ENCODE results near the gene ING3. TPM values are rescaled to one million over a fixed set of nuclear protein-coding genes. Genes with fewer than 3 reads are reported as not detected.
"Not testable (repeated sequence)": the region's sequence is repeated elsewhere in the genome, so short reads cannot be mapped to it uniquely, and the experiment has no call there.

Gene ING3
- total RNA-seq, 1 donor from 2014 or later = 26.7 TPM

DNA sequence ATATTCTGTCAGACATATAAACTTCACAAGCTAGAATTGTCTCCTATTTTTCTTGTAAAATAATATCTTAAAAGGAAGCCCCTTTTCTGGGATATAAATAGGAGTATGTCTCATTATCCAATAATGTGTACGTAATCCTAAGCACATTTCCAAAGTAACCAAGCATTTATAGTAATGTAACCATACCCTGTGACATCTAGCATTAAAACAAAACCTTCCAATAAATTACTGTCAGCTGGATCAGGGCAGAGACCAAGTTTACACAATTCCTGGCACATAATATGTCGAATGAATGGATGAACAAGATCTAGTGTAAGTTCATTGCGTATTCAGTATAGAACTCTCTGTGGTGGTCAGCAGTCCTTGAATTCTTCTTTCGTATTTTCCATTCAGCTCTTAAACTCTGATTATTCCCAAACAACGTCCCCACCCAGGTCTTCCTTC, 52.2 kb downstream of the ING3 start:
- Mint-ChIP-seq H3K36me3 (ENCODE audit: low read depth) (no peaks in the 10 kb centered on the region), H3K4me1 (ENCODE audit: low read depth) (peaks cover 4% of the 10 kb centered on the region), H3K4me3 (no peak overlapping the region), H3K27me3 (ENCODE audit: insufficient read depth) (peaks cover 5% of the 10 kb centered on the region), H3K9me3 (no peaks in the 10 kb centered on the region), H3K27ac (no peak overlapping the region)
- no peak for DNase-seq (ENCODE audit: low spot score)
- intact Hi-C loops (cut with micrococcal nuclease) = no loop called here

DNA sequence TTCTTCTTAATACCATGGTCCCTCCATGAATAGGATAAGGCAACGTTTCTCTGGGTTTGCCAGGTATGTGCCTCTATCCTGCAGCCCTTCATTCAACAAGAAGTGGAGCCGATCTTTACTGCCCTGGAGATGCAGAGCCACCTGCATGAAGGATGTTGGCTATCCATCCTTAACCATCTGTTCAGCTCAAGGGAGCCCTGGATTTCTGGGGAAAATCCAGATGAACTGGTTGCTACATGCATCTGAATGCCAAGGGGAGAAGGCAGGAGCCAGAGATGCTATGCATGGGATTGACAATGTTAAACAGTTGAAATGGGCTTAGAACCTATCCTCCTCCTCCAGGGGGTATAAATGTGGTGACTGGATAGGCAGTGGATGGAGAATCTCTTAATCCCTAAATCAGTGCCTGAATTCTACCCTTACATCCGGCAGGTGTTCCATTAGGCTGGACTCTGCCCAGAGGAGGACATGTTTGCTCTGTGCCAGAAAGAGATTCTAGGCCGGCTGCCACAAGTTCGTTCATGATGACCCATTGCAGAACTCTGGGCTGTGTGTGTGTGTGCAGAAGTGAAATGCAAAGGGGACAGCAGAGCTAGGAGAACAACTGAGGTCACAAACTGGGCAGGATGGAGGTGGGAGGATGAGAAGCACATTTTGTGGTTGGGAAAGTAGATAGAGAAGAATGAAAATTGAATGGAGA, 53.6 kb downstream of the ING3 start:
- no peak overlapping the region for H3K27ac Mint-ChIP-seq
- intact Hi-C loops (cut with micrococcal nuclease) = no loop called here
- peaks cover 4% of the 10 kb centered on the region for H3K27me3 Mint-ChIP-seq (ENCODE audit: insufficient read depth)
- no peak for DNase-seq (ENCODE audit: low spot score)
- no peak overlapping the region for H3K4me3 Mint-ChIP-seq
- H3K36me3 Mint-ChIP-seq (ENCODE audit: low read depth) = no peaks in the 10 kb centered on the region
- peaks cover 4% of the 10 kb centered on the region for H3K4me1 Mint-ChIP-seq (ENCODE audit: low read depth)
- no peaks in the 10 kb centered on the region for H3K9me3 Mint-ChIP-seq

DNA sequence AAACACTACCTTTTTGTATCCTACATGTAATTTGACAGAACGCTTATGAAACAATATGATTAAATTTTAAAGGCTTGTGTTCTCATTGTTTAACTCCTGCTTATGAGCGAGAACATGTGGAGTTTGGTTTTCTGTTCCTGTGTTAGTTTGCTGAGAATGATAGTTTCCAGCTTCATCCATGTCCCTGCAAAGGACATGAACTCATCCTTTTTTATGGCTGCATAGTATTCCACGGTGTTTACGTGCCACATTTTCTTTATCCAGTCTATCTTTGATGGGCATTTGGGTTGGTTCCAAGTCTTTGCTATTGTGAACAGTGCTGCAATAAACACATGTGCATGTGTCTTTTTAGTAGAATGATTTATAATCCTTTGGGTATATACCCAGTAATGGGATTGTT, 54.5 kb downstream of the ING3 start:
- intact Hi-C loops (cut with micrococcal nuclease); H3K36me3 Mint-ChIP-seq (ENCODE audit: low read depth); DNase-seq (ENCODE audit: low spot score): not testable (repeated sequence)

DNA sequence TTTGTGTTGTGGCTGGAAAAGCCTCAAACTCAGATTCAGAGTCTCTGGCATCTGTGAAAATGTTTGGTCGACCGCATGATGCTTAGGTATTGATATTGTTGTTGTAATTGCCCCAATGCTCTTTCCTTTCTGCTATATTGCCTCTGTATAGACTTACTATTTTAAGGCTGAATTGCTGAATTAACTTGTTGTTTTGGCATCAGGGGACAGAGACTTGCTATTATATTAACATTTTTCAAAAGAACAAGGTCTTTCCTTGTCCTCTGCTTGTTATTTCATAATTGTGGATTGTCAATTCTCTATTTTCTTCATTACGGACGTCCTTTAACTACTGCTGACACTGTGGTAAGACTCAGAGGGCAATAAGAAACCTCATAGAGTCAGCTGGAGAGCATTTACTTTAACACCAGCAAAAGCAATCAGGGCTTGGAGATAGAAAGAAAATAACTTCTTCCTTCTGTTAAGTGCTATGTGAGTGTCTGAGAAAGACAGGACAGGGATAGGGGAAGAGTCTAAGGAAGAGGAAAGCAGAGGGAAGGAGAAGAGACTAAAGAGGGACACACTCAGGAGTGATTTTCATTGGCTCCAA, 55.5 kb downstream of the ING3 start:
- Mint-ChIP-seq H3K9me3 (no peaks in the 10 kb centered on the region), H3K27me3 (ENCODE audit: insufficient read depth) (peaks cover 2% of the 10 kb centered on the region), H3K36me3 (ENCODE audit: low read depth) (no peaks in the 10 kb centered on the region), H3K4me1 (ENCODE audit: low read depth) (no peaks in the 10 kb centered on the region), H3K27ac (no peak overlapping the region), H3K4me3 (no peak overlapping the region)
- intact Hi-C loops (cut with micrococcal nuclease) = no loop called here
- no peak for DNase-seq (ENCODE audit: low spot score)

More for the DNA sequence above, 54.5 kb downstream of the ING3 start:
- H3K4me3 Mint-ChIP-seq; H3K4me1 Mint-ChIP-seq (ENCODE audit: low read depth); H3K27me3 Mint-ChIP-seq (ENCODE audit: insufficient read depth); H3K27ac Mint-ChIP-seq; H3K9me3 Mint-ChIP-seq: not testable (repeated sequence)

DNA sequence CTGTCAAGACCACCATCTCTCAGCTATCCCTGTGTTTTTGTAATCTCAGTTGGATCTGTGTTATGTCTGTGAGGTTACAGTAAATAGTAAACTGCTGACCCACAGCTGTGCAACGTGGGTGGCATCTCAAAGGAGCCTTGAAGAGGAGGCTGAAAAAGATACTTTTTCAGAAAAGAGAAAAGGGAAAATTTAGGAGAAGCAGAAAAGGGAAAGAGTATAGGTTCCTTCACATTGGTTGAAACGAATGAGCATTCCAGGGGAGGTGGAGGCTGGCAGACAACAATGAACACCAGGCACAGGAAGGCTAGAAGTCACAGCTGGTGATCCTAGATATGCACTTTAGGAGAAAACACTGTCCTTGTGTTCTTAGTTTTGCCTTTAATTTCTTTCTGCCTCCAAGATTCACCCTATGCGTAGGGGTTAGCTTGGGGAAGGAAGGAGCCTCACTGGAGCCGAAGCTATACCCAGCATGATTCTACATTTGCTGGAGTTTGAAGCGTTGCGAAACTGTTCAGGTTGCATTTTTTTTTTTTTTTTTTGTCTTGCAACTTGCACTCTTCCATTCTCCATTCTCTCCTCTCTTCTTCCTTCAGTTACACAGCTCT, 56.2 kb downstream of the ING3 start:
- no peaks in the 10 kb centered on the region for H3K9me3 Mint-ChIP-seq
- H3K27me3 Mint-ChIP-seq (ENCODE audit: insufficient read depth) = peaks cover 2% of the 10 kb centered on the region
- no peak overlapping the region for H3K4me3 Mint-ChIP-seq
- no peaks in the 10 kb centered on the region for H3K4me1 Mint-ChIP-seq (ENCODE audit: low read depth)
- no peak for DNase-seq (ENCODE audit: low spot score)
- intact Hi-C loops (cut with micrococcal nuclease) = no loop called here
- H3K36me3 Mint-ChIP-seq (ENCODE audit: low read depth) = no peaks in the 10 kb centered on the region
- no peak overlapping the region for H3K27ac Mint-ChIP-seq

DNA sequence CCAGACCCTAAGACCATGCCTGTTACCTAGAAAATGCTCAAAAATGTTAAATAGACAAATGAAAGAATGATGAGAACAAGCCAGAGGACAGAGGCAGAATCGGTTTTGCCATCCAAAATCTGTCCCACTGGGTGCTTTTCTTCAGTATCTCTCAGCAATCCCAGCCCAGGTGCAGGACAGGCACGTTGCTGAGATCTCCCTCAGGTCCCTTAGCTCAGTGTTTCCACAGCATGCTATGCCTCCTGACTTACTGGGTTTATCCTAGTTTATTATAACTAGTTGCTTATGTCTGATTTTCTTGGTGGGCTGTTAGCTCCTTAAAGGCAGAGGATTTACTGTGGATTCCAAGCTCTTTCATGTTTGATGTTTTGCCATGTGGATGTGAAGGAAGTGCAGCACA, 58.2 kb downstream of the ING3 start:
- intact Hi-C loops (cut with micrococcal nuclease) = no loop called here
- Mint-ChIP-seq H3K27me3 (ENCODE audit: insufficient read depth) (peaks cover 8% of the 10 kb centered on the region), H3K4me3 (no peak overlapping the region), H3K4me1 (ENCODE audit: low read depth) (no peaks in the 10 kb centered on the region), H3K27ac (no peak overlapping the region), H3K9me3 (no peaks in the 10 kb centered on the region), H3K36me3 (ENCODE audit: low read depth) (no peaks in the 10 kb centered on the region)
- DNase-seq (ENCODE audit: low spot score) = no peak

DNA sequence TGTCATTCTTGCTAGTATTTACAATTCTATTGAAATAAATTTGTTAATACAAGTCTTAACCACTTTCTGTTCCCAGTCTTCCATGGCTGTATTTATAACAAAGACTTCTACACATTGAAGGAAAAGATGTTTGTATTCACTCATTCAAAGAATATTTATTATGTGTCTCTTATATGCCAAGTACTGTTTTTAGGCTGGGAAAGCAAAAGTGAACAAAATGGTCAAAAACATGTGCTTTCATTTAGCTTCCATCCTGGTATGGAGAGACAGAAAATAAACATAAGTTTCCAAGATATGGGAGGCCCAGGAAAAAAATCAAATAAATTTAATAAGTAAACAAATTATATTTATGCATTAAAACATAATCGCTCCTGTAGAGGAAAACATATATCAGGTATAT, 60.8 kb downstream of the ING3 start:
- Mint-ChIP-seq H3K4me3 (no peak overlapping the region), H3K27me3 (ENCODE audit: insufficient read depth) (peaks cover 6% of the 10 kb centered on the region), H3K36me3 (ENCODE audit: low read depth) (no peaks in the 10 kb centered on the region), H3K9me3 (no peaks in the 10 kb centered on the region), H3K27ac (no peak overlapping the region), H3K4me1 (ENCODE audit: low read depth) (no peaks in the 10 kb centered on the region)
- intact Hi-C loops (cut with micrococcal nuclease) = no loop called here
- DNase-seq (ENCODE audit: low spot score) = no peak

DNA sequence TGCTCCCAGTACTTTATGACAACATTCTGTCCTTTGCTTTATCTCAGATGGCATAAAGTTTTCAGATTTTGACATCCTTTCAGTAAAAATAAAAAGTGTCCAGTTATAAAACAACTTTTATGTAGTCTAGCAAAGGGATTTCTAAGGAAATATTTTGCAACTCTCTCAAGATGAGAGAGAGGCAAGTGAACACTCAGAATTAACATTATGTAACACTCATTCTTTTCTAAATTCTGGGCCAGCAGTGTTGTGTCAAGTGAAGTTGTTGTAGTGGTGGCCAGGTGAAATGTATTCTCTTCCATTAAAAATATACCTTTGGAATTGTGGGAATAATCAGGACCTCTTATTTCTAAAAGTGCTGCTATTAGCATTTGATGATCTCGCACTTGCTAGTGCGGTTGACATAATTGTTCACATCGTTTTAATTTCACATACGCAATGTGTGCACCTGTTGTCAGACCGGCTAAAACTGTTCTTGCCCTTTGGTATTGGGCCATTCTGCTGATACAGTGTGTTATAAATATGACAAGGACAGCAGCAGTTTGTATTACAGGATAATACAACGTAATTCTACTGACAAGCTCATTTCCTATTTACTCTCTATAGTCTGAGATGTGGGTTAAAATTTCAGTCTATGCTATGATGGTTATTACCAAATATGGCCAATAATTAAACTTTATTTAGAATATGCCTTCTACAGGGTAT, 61.7 kb downstream of the ING3 start:
- Mint-ChIP-seq H3K4me3 (no peak overlapping the region), H3K4me1 (ENCODE audit: low read depth) (no peaks in the 10 kb centered on the region), H3K27ac (no peak overlapping the region), H3K36me3 (ENCODE audit: low read depth) (no peaks in the 10 kb centered on the region), H3K9me3 (no peaks in the 10 kb centered on the region), H3K27me3 (ENCODE audit: insufficient read depth) (peaks cover 9% of the 10 kb centered on the region)
- intact Hi-C loops (cut with micrococcal nuclease) = no loop called here
- DNase-seq (ENCODE audit: low spot score) = no peak

DNA sequence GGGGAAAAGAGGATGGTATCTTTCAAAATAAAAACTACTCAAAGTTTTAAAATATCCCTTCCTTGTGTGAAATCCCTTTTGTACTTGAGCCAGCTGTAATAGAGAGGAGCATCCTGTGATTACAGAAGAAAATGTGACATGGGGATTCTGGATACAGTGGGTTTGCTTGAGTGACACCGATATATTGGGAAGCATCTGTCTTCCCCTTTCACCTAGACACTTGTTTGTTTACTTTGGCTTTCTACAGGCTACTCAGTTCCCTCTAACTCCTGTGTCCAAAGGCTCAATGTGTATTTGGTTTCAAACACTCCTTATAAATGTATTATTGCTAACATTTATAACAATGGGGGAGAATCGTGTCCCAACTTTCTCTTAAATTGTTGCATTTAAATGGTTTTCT, 62.3 kb downstream of the ING3 start:
- Mint-ChIP-seq H3K27me3 (ENCODE audit: insufficient read depth) (peaks cover 10% of the 10 kb centered on the region), H3K36me3 (ENCODE audit: low read depth) (no peaks in the 10 kb centered on the region), H3K4me1 (ENCODE audit: low read depth) (no peaks in the 10 kb centered on the region), H3K27ac (no peak overlapping the region), H3K4me3 (no peak overlapping the region), H3K9me3 (no peaks in the 10 kb centered on the region)
- DNase-seq (ENCODE audit: low spot score) = no peak
- intact Hi-C loops (cut with micrococcal nuclease) = no loop called here

DNA sequence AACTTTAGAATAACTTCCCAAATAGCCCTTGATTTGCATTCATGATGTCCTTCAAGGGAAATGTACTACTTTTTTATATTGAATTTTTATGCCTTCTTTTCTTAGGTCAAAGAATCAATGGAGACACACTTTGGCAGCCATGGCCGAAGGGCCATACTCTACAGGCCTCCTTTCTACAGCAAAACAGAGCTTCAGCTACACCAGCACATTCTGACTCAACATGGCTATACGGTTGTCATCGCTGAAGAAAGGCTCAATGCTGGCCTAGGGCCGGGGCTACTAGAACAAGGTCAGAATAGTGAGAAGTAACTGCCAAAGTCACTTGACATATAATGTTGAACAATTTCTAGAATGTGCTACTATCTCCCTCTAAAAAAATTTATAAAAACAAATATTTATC, 65.0 kb downstream of the ING3 start:
- H3K9me3 Mint-ChIP-seq = no peaks in the 10 kb centered on the region
- intact Hi-C loops (cut with micrococcal nuclease) = no loop called here
- no peak overlapping the region for H3K4me3 Mint-ChIP-seq
- peaks cover 10% of the 10 kb centered on the region for H3K27me3 Mint-ChIP-seq (ENCODE audit: insufficient read depth)
- no peak overlapping the region for H3K27ac Mint-ChIP-seq
- no peaks in the 10 kb centered on the region for H3K36me3 Mint-ChIP-seq (ENCODE audit: low read depth)
- DNase-seq (ENCODE audit: low spot score) = no peak
- no peaks in the 10 kb centered on the region for H3K4me1 Mint-ChIP-seq (ENCODE audit: low read depth)

DNA sequence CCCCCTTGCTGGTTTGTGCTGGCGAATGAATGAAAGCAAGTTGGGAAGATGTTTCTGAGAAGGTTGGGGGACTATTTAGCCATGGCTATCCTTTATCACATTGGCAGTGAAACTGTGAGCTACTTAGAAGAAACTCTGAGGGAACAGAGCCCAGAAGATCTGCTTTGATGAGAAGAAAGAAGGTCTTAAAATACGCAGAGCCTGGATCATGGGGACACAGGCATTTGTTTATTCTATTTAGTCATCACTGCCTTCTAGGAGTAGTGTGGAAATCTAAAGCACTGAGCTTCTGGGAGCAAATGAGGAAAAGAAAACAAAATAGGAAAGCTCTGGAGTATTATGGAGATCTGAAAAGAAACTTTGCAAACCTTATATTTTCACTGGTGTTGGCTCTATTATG, 66.4 kb downstream of the ING3 start:
- Mint-ChIP-seq H3K4me1 (ENCODE audit: low read depth) (no peaks in the 10 kb centered on the region), H3K27ac (no peak overlapping the region), H3K27me3 (ENCODE audit: insufficient read depth) (peaks cover 10% of the 10 kb centered on the region), H3K9me3 (no peaks in the 10 kb centered on the region), H3K36me3 (ENCODE audit: low read depth) (no peaks in the 10 kb centered on the region), H3K4me3 (no peak overlapping the region)
- no peak for DNase-seq (ENCODE audit: low spot score)
- intact Hi-C loops (cut with micrococcal nuclease) = no loop called here

DNA sequence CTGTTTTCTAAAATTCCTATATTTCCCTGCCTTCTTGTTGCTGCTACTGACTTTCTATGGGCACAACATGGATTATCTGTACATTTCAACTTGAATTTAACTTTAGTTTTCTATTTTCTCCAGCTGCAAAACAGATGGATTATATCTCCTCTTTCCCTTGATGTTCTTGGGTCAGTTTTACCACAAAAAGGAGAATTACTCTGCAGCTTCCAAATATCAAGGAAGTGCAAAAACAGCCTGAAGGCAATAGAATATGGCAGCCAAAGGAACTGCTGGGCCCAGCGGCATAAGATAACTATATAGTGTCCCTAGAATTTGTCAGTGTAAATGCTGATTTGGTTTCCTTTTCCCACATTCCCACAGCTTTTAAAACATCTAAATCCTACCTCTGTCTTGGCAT, 67.0 kb downstream of the ING3 start:
- intact Hi-C loops (cut with micrococcal nuclease) = no loop called here
- Mint-ChIP-seq H3K36me3 (ENCODE audit: low read depth) (no peaks in the 10 kb centered on the region), H3K27me3 (ENCODE audit: insufficient read depth) (peaks cover 10% of the 10 kb centered on the region), H3K27ac (no peak overlapping the region), H3K4me3 (no peak overlapping the region), H3K4me1 (ENCODE audit: low read depth) (no peaks in the 10 kb centered on the region), H3K9me3 (no peaks in the 10 kb centered on the region)
- no peak for DNase-seq (ENCODE audit: low spot score)

DNA sequence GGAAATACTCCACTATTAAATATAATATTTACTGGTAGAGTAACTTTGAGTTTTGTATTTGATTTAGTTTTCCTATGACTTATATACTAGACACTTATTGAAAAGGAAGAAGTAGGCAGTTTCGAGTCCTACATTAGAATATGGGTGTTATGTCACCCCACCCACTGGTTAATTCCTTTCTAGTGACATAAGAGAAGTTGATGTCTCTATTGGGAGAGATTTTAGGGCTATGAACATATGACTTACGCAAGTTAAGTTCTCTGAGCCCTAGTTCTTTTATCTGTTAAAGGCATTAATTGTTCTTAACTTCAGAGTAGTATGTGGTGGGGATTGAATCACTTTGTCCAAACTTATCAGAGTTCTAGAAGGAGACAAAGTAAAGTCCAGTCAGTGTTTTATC, 68.4 kb downstream of the ING3 start:
- no peaks in the 10 kb centered on the region for H3K4me1 Mint-ChIP-seq (ENCODE audit: low read depth)
- DNase-seq (ENCODE audit: low spot score) = no peak
- no peaks in the 10 kb centered on the region for H3K9me3 Mint-ChIP-seq
- H3K27me3 Mint-ChIP-seq (ENCODE audit: insufficient read depth) = peaks cover 5% of the 10 kb centered on the region
- H3K4me3 Mint-ChIP-seq = no peak overlapping the region
- H3K27ac Mint-ChIP-seq = no peak overlapping the region
- no peaks in the 10 kb centered on the region for H3K36me3 Mint-ChIP-seq (ENCODE audit: low read depth)
- intact Hi-C loops (cut with micrococcal nuclease) = no loop called here

Data from activated T-helper 1 cell treated with anti-CD3 and anti-CD28 coated beads, Interleukin-12 subunit alpha, Interleukin-12 subunit beta, Interleukin-2, Interleukin-4 antibody, amounts not matched to agents 30 ng/mL and 10 ng/mL and 1 ng/mL, durations not matched to agents 14 hours and 24 hours and 36 hours (primary cell).